ENCODE data around the gene UBN1. TPM values are rescaled to one million over a fixed set of nuclear protein-coding genes. Genes with fewer than 3 reads are reported as not detected.

UBN1 gene
- total and polyA plus RNA-seq, 2 donors (not counting 3 experiments of a cell fraction or from before 2014, with no cell fraction given) = 26.0 to 44.8 TPM

DNA sequence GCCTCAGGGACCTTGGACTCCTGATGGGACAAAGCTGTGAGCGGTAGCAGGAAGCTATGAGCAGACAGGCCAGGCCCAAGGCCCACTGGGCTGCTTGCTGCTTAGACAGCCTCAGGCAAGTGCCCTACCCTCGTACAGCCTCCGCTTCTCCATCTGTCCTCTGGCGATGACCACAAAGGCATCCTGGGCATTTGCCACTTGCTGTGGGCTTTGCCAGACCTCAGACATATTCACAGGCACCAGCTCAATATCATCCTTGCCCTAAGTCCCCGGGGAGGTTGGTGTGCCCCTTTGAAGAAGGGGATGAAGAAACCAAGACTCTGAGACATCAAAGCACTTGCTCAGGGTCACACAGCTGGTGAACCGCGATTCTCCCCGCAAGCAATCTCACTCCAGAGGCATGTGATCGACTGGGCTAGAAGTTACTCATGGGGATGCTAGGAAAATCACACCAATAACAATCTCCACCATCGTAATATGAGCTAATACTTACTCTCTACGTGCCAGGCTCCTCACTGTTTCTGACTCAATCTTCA is 68.0 kb downstream of the UBN1 start:
- BruUV-seq (replicated peaks) = no TSS peak

More for the DNA sequence above, 68.0 kb downstream of the UBN1 start:
- no peaks in the 10 kb centered on the region for H4K20me1 ChIP-seq (replicated peaks; ENCODE audit: control insufficient read depth, extremely low read depth, insufficient read depth, low read length)
- H3K4me3 ChIP-seq (replicated peaks in 1 of 3; ENCODE audit: insufficient read depth in 1 of 3, low read depth in 1 of 3, low read length in 3 of 3) = no peak overlapping the region
- no peaks in the 10 kb centered on the region for H3K36me3 ChIP-seq (ENCODE audit: control insufficient read depth in 2 of 2, extremely low read depth in 1 of 2, insufficient read depth in 2 of 2, low read length in 2 of 2)
- H3K79me2 ChIP-seq (ENCODE audit: control insufficient read depth, insufficient read depth, low read length) = no peaks in the 10 kb centered on the region
- no peaks in the 10 kb centered on the region for H3K9me3 ChIP-seq (replicated peaks; ENCODE audit: control insufficient read depth, insufficient read depth, low read length)
- ChIA-PET CTCF (no interaction called here), POLR2A (no interaction called here)
- H3K9me1 ChIP-seq (replicated peaks; ENCODE audit: control insufficient read depth, extremely low read depth, insufficient read depth, low read length) = no peaks in the 10 kb centered on the region
- no peak overlapping the region for H3K9ac ChIP-seq (replicated peaks; ENCODE audit: extremely low read depth, insufficient read depth, low read length)
- FAIRE-seq (no peak), DNase-seq (ENCODE audit: low read depth, low spot score) (no peak)
- no peak for TF ChIP-seq JUN (IDR thresholded peaks at IDR 0.05; ENCODE audit: borderline replicate concordance, insufficient read depth, insufficient read length, low read depth)
- TF ChIP-seq MYC (IDR thresholded peaks at IDR 0.05; ENCODE audit: low read depth, low read length) = no peak
- TF ChIP-seq, protein P1, sequence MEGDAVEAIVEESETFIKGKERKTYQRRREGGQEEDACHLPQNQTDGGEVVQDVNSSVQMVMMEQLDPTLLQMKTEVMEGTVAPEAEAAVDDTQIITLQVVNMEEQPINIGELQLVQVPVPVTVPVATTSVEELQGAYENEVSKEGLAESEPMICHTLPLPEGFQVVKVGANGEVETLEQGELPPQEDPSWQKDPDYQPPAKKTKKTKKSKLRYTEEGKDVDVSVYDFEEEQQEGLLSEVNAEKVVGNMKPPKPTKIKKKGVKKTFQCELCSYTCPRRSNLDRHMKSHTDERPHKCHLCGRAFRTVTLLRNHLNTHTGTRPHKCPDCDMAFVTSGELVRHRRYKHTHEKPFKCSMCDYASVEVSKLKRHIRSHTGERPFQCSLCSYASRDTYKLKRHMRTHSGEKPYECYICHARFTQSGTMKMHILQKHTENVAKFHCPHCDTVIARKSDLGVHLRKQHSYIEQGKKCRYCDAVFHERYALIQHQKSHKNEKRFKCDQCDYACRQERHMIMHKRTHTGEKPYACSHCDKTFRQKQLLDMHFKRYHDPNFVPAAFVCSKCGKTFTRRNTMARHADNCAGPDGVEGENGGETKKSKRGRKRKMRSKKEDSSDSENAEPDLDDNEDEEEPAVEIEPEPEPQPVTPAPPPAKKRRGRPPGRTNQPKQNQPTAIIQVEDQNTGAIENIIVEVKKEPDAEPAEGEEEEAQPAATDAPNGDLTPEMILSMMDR (IDR thresholded peaks at IDR 0.05; ENCODE audit: extremely low read depth in 1 of 2, insufficient read depth in 1 of 2, low read depth in 1 of 2, low read length in 2 of 2) = no peak
- no peak for TF ChIP-seq POLR2AphosphoS5 (IDR thresholded peaks at IDR 0.05; ENCODE audit: insufficient read depth, low read depth, low read length)
- TF ChIP-seq, protein P2, sequence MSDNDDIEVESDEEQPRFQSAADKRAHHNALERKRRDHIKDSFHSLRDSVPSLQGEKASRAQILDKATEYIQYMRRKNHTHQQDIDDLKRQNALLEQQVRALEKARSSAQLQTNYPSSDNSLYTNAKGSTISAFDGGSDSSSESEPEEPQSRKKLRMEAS (IDR thresholded peaks at IDR 0.05; ENCODE audit: insufficient read depth, insufficient read length) = no peak
- TF ChIP-seq FOS (IDR thresholded peaks at IDR 0.05; ENCODE audit: borderline replicate concordance, insufficient read depth, low read length) = no peak
- TF ChIP-seq POLR2A (IDR thresholded peaks at IDR 0.05; ENCODE audit: low read depth, low read length) = no peak
- TF ChIP-seq GATA2 (IDR thresholded peaks at IDR 0.05; ENCODE audit: insufficient read depth, insufficient read length, low read depth, low read length) = no peak
- no peak for TF ChIP-seq EZH2 (IDR thresholded peaks at IDR 0.05; ENCODE audit: borderline replicate concordance, low read depth, low read length, severe bottlenecking)
- no peaks in the 10 kb centered on the region for H3K27me3 ChIP-seq (ENCODE audit: control insufficient read depth in 2 of 2, insufficient read depth in 2 of 2, low read length in 2 of 2)
- no peak overlapping the region for H2AFZ ChIP-seq (ENCODE audit: low read depth, low read length)
- intact Hi-C loops (cut with micrococcal nuclease) (no loop called here), dilution Hi-C loops (cut with MboI; ENCODE audit: extremely low pct_ligation_motif_present, low sequenced_read_pairs) (no loop called here)
- H3K4me2 ChIP-seq (ENCODE audit: insufficient read depth, low read length) = no peak overlapping the region
- H3K27ac ChIP-seq (ENCODE audit: insufficient read depth, low read depth, low read length) = no peak overlapping the region
- no peaks in the 10 kb centered on the region for H3K4me1 ChIP-seq (ENCODE audit: control insufficient read depth, extremely low read depth, insufficient read depth, low read length)

Measured in endothelial cell of umbilical vein (primary cell).